IMR-90 (cell line): ENCODE measurements around the gene NOVA2. TPM values are rescaled to one million over a fixed set of nuclear protein-coding genes. Genes with fewer than 3 reads are reported as not detected.

Experiments used
- ATAC-seq: fragments of 200-7000 bp; cut with Tn5 transposase; 2 replicates; pipeline ENCODE4 v1.9.1; 2020; ENCODE audit warnings: low read depth, mild to moderate bottlenecking, moderate library complexity
- BruUV-seq: library from RNA; stranded (reverse); fragments of 400-500 nt; replicated peaks from 2 replicates; lab custom pipeline; 2021; lab: Mats Ljungman, UMichigan
- CTCF ChIA-PET: fragments of 300-600 bp; formaldehyde crosslinking; extraction: SDS; loops from one replicate; lab custom pipeline; 2021; ENCODE audit warnings: antibody characterized with exemption; lab: Yijun Ruan, JAX
- POLR2A ChIA-PET: fragments of 300-600 bp; sonication (Branson Sonifier 250); formaldehyde crosslinking; loops from one replicate; lab custom pipeline; 2022; ENCODE audit warnings: antibody characterized with exemption; ENCODE audit not compliant: unreplicated experiment; lab: Charles Lee
- DNase-seq: peaks from one replicate; pipeline ENCODE4 v3.0.0; 2013
- H2AFZ ChIP-seq: replicated peaks from 2 replicates; pipeline ENCODE3; 2013; ENCODE audit warnings: low read length, mild to moderate bottlenecking; ENCODE audit not compliant: poor library complexity
- H2AK5ac ChIP-seq: 2 replicates; pipeline ENCODE4 v1.6.1; 2013; ENCODE audit warnings: low read depth, low read length, inconsistent platforms
- H2AK9ac ChIP-seq: replicated peaks from 2 replicates; pipeline ENCODE3; 2013; ENCODE audit warnings: mild to moderate bottlenecking, low read depth, low read length, moderate library complexity; ENCODE audit not compliant: poor library complexity
- H2BK120ac ChIP-seq: 2 replicates; pipeline ENCODE4 v1.6.1; 2013; ENCODE audit warnings: low read depth, low read length, inconsistent platforms
- H2BK15ac ChIP-seq: 3 replicates; pipeline ENCODE4 v1.6.1; 2013; ENCODE audit warnings: low read depth, low read length, inconsistent platforms
- H2BK20ac ChIP-seq: 2 replicates; pipeline ENCODE4 v1.6.1; 2013; ENCODE audit warnings: low read depth, mild to moderate bottlenecking, inconsistent platforms, low read length, moderate library complexity
- H2BK5ac ChIP-seq: 2 replicates; pipeline ENCODE4 v1.6.1; 2013; ENCODE audit warnings: mild to moderate bottlenecking, low read depth, low read length, inconsistent platforms; ENCODE audit not compliant: poor library complexity, severe bottlenecking
- H3K14ac ChIP-seq: replicated peaks from 2 replicates; pipeline ENCODE4 v1.6.1; 2013; ENCODE audit warnings: low read depth, low read length, inconsistent platforms
- H3K18ac ChIP-seq: 2 replicates; pipeline ENCODE4 v1.6.1; 2013; ENCODE audit warnings: low read depth, low read length, control low read depth
- H3K23ac ChIP-seq: 2 replicates; pipeline ENCODE4 v1.6.1; 2013; ENCODE audit warnings: low read depth, low read length, inconsistent platforms
- H3K27ac ChIP-seq: 2 replicates; pipeline ENCODE4 v1.5.1; 2013; ENCODE audit warnings: mild to moderate bottlenecking, control low read depth, low read length; ENCODE audit not compliant: insufficient read depth
- H3K27me3 ChIP-seq: 2 replicates; pipeline ENCODE4 v1.6.1; 2013; ENCODE audit warnings: low read length; ENCODE audit not compliant: control insufficient read depth, insufficient read depth
- H3K36me3 ChIP-seq: 2 replicates; pipeline ENCODE4 v1.6.1; 2013; ENCODE audit warnings: low read length, mixed read lengths; ENCODE audit not compliant: control insufficient read depth, insufficient read depth
- H3K4ac ChIP-seq: 2 replicates; pipeline ENCODE4 v1.6.1; 2013; ENCODE audit warnings: low read depth, low read length, inconsistent platforms
- H3K4me1 ChIP-seq: 2 replicates; pipeline ENCODE4 v1.6.1; 2013; ENCODE audit warnings: low read length, mixed read lengths; ENCODE audit not compliant: control insufficient read depth, insufficient read depth
- H3K4me2 ChIP-seq: 2 replicates; pipeline ENCODE4 v1.6.1; 2013; ENCODE audit warnings: low read depth, mild to moderate bottlenecking, control low read depth, low read length, moderate library complexity
- H3K4me3 ChIP-seq: 2 replicates; pipeline ENCODE4 v1.5.1; 2013; ENCODE audit warnings: low read depth, mild to moderate bottlenecking, control low read depth, low read length, moderate library complexity; ENCODE audit not compliant: insufficient read depth
- H3K56ac ChIP-seq: 2 replicates; pipeline ENCODE4 v1.6.1; 2013; ENCODE audit warnings: low read length, inconsistent platforms; ENCODE audit not compliant: insufficient read depth; ENCODE audit errors: extremely low read depth
- H3K79me1 ChIP-seq, 2 experiments: 2 replicates each; pipeline ENCODE4 v1.6.1; 2013; ENCODE audit warnings: low read length in 2 of 2, inconsistent platforms in 1 of 2, low read depth in 1 of 2
- H3K9ac ChIP-seq: 2 replicates; pipeline ENCODE4 v1.6.1; 2013; ENCODE audit warnings: low read depth, low read length, control low read depth
- H3K9me1 ChIP-seq: 2 replicates; pipeline ENCODE4 v1.6.1; 2013; ENCODE audit warnings: low read length, inconsistent platforms; ENCODE audit not compliant: insufficient read depth
- H3K9me3 ChIP-seq: 2 replicates; pipeline ENCODE4 v1.6.1; 2013; ENCODE audit warnings: low read length; ENCODE audit not compliant: control insufficient read depth, insufficient read depth
- H4K20me1 ChIP-seq: 2 replicates; pipeline ENCODE4 v1.6.1; 2013; ENCODE audit warnings: low read length, inconsistent platforms; ENCODE audit not compliant: insufficient read depth
- H4K5ac ChIP-seq: 2 replicates; pipeline ENCODE4 v1.6.1; 2013; ENCODE audit warnings: mild to moderate bottlenecking, low read depth, low read length, control low read depth
- H4K8ac ChIP-seq, 2 experiments: 2 replicates each; pipeline ENCODE4 v1.6.1; 2013; ENCODE audit warnings: low read depth in 2 of 2, low read length in 2 of 2, control low read depth in 1 of 2, inconsistent platforms in 1 of 2
- H4K91ac ChIP-seq: 2 replicates; pipeline ENCODE4 v1.6.1; 2013; ENCODE audit warnings: low read depth, low read length, inconsistent platforms; ENCODE audit not compliant: insufficient read depth
- CEBPB ChIP-seq: IDR thresholded peaks from 2 replicates; pipeline ENCODE4 v1.6.1; 2012; ENCODE audit warnings: low read depth, low read length, improper control_type of control experiment
- MAZ ChIP-seq: IDR thresholded peaks from 2 replicates; pipeline ENCODE4 v1.6.1; 2012; ENCODE audit warnings: low read depth, mild to moderate bottlenecking, low read length, improper control_type of control experiment, moderate library complexity, borderline replicate concordance
- WGBS, 2 experiments: methylation state at CpG; one replicate each; pipeline versions ENCODE4 v1.1.5 to v1.1.7; 2013; ENCODE audit warnings: missing lambda C conversion rate in 2 of 2; ENCODE audit not compliant: insufficient read length in 1 of 2; ENCODE audit errors: extremely low coverage in 2 of 2; 5-methylcytosine and 5-hydroxymethylcytosine counted together
- dilution Hi-C: fragments of 300-500 bp; cut with HindIII; formaldehyde crosslinking; loops from one replicate; pipeline ENCODE4 v1.14.3; 2018; ENCODE audit warnings: low sequenced_read_pairs; ENCODE audit not compliant: unreplicated experiment
- in situ Hi-C: fragments of 300-500 bp; cut with MboI; formaldehyde crosslinking; loops from 3 replicates; pipeline ENCODE4 v1.14.3; 2019; ENCODE audit warnings: low sequenced_read_pairs, inconsistent platforms, mixed read lengths
- intact Hi-C: fragments of 100-400 bp; cut with micrococcal nuclease; formaldehyde crosslinking; loops from 2 replicates; pipeline ENCODE4 v1.10.0; 2022
- polyA plus RNA-seq, 3 experiments: library from polyadenylated mRNA; depleted of rRNA; stranded (reverse); fragments of >200 nt; gene quantifications; 2 replicates each; pipeline ENCODE4 v1.2.3, GENCODE V29; 2012; ENCODE audit warnings: low replicate concordance in 1 of 3
- total RNA-seq: library from RNA; depleted of rRNA; stranded (reverse); fragments of >200 nt; gene quantifications from 2 replicates; pipeline ENCODE4 v1.2.3, GENCODE V29; 2012

Gene NOVA2
- total and polyA plus RNA-seq, 2 of the 4 experiments (the other 2 are of a cell fraction): 0.03 TPM; not detected in 1

DNA sequence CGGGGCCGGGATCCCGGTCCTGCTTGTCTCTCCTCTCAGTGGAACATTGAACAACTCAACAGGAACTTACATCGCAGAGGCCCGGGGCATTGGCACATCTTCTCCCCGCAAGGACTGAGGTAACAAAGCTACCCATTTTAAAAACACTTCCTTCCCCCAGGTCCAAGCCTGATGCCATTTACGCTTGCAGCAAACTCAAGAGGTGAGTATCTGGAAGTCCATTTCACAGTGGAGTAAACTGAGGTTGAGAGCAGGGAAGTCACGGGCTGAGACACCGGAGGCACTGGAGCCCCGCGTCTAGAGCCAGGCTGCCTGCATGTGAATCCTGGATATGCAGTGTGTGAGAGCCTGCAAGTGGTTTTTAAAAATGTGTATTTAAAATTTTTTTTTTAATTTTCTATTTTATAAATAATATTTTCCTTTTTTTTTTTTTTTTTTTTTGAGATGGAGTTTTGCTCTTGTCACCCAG is 49.7 kb upstream of the NOVA2 start:
- ChIA-PET CTCF (interaction anchor here (1.3 kb wide), 1 partner anchor 54 kb away, joined by 3 read pairs; no protein-coding TSS in a partner anchor), POLR2A (no interaction called here)
- no peak overlapping the region for H3K56ac ChIP-seq
- H3K27ac ChIP-seq: no peak overlapping the region
- no peak overlapping the region for H2BK20ac ChIP-seq
- H2AK9ac ChIP-seq: no peak overlapping the region
- H4K91ac ChIP-seq: no peak overlapping the region
- H4K5ac ChIP-seq: no peak overlapping the region
- no peak overlapping the region for H2BK15ac ChIP-seq
- BruUV-seq: no TSS peak
- H3K4me1 ChIP-seq: no peaks in the 10 kb centered on the region
- H3K9me1 ChIP-seq: no peaks in the 10 kb centered on the region
- H3K36me3 ChIP-seq: no peaks in the 10 kb centered on the region
- in situ Hi-C loops: loop anchor here (10.0 kb wide), 1 partner anchor 51 kb away; no protein-coding TSS in a partner anchor
- dilution Hi-C loops: no loop called here
- 0% methylated on average over 1 of the region's 11 CpGs; no CpG with 5 or more reads in 1 of the 2 experiments for WGBS, 2 experiments
- H2AK5ac ChIP-seq: no peak overlapping the region
- ATAC-seq (no peak), DNase-seq (no peak)
- H4K8ac ChIP-seq: no peak overlapping the region
- no peak overlapping the region for H2BK120ac ChIP-seq
- H3K4me2 ChIP-seq: no peak overlapping the region
- H2AFZ ChIP-seq: no peak overlapping the region
- H3K9ac ChIP-seq: no peak overlapping the region
- H3K4me3 ChIP-seq: no peak overlapping the region
- no peak overlapping the region for H3K18ac ChIP-seq
- intact Hi-C loops: no loop called here
- no peak overlapping the region for H2BK5ac ChIP-seq
- no peaks in the 10 kb centered on the region for H3K9me3 ChIP-seq
- H3K23ac ChIP-seq: no peak overlapping the region
- peaks cover 2% of the 10 kb centered on the region; the same call in 1 of the 2 replicates for H3K27me3 ChIP-seq
- H3K79me1 ChIP-seq: no peaks in the 10 kb centered on the region
- H3K4ac ChIP-seq: no peak overlapping the region
- no peaks in the 10 kb centered on the region for H4K20me1 ChIP-seq
- no peak overlapping the region for H3K14ac ChIP-seq
- TF ChIP-seq MAZ: no peak
- no peak for TF ChIP-seq CEBPB
